ENCODE data around the gene SLC2A8. TPM values are rescaled to one million over a fixed set of nuclear protein-coding genes. Genes with fewer than 3 reads are reported as not detected.

Gene SLC2A8
- total RNA-seq, 2 donors from 2014 or later: 12.1 to 16.1 TPM

DNA sequence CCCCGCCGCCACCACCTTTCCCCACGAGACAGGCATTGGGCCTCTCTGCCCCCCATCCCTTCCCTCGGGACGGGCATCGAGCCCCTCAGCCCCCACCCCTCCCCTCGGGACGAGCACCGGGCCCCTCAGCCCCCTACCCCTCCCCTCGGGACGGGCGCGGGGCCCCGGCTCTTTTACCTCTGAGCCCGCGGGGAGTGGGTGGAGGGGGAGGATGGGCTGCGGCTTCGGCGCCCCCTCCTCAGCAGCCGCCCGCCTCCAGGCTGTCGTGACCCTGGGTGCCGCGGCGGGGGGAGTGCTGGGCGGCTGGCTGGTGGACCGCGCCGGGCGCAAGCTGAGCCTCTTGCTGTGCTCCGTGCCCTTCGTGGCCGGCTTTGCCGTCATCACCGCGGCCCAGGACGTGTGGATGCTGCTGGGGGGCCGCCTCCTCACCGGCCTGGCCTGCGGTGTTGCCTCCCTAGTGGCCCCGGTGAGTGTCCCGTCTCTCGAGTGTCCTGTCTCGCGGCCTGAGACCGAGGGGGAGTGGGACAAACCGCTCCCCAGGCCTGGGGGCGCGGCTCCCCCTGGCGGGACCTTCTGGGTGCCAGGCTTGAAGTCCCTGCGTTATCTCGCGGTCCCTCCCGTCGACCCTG lies 791 bp downstream of the SLC2A8 start:
- intact Hi-C loops (cut with DNase I): no loop called here
- DNase-seq (peak; percentile 58), ATAC-seq (peak; percentile 6 to 16)

DNA sequence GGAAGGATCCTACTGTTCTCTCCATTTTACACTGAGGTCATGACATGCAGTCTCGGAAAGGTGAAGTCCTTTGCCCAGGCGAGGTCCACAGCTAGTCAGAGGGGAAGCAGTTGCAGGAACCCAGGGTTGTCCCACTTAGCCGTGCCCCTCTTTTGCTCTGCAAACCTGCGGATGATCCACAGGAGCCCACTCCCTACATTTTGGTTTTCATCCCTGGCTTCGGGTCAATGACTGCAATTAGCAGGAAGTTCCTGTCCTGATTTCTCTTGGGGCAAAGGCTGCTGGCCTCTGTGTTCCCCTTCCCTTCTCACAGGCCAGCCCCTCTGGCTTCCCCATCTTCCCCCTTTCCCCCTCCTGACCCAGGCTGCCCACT lies 1.3 kb downstream of the SLC2A8 start:
- intact Hi-C loops (cut with DNase I): no loop called here
- DNase-seq (no peak), ATAC-seq (no peak)

DNA sequence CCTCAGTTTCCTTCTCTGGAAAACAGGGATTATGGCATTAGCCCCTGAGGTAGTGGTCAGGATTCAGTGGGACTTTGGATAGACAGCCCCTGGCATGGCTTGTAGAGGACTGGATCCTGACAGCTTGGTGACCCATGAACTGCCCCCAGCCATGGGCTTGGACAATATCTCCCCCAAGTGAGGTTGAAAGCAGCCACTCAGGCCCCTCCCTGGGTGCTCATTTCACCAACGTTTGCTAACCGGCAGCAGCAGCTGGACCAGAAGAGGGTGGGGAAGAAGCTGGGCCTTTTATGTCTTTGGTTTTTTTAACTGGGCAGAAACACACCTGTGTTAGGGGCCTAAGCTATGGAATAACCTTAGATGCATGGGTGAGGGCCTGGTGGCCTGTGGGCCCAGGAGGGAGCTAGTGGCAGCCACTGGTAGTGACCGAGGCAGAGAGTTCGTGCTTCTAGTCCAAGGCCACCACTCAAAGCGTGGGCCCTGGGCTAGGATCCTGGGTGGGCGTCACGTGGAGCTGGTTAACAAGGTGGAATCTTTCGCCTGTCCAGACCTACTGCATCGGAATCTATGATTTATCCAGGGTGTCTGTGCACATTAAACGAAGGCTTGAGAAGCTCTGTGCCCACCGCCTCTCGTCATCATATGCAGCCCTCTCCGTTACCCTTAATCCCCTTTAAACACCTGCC lies 1.9 kb downstream of the SLC2A8 start:
- ATAC-seq (no peak), DNase-seq (no peak)
- intact Hi-C loops (cut with DNase I): no loop called here

DNA sequence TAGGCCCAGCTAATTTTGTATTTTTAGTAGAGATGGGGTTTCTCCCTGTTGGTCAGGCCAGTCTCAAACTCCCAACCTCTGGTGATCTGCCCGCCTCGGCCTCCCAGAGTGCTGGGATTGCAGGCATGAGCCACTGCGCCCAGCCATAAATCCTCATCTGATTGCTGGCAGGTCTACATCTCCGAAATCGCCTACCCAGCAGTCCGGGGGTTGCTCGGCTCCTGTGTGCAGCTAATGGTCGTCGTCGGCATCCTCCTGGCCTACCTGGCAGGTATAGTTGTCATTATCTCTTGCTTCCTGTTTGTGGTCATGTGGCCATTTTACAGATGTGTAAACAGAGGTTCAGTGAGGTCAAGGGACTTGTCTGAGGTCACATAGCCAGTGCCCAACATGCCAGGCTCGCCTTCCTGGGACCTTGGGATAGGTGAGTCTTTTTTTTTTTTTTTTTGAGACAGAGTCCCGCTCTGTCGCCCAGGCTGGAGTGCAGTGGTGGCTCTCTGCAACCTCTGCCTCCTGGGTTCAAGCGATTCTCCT lies 2.8 kb downstream of the SLC2A8 start:
- ATAC-seq: no peak
- DNase-seq: no peak
- intact Hi-C loops (cut with DNase I): no loop called here

DNA sequence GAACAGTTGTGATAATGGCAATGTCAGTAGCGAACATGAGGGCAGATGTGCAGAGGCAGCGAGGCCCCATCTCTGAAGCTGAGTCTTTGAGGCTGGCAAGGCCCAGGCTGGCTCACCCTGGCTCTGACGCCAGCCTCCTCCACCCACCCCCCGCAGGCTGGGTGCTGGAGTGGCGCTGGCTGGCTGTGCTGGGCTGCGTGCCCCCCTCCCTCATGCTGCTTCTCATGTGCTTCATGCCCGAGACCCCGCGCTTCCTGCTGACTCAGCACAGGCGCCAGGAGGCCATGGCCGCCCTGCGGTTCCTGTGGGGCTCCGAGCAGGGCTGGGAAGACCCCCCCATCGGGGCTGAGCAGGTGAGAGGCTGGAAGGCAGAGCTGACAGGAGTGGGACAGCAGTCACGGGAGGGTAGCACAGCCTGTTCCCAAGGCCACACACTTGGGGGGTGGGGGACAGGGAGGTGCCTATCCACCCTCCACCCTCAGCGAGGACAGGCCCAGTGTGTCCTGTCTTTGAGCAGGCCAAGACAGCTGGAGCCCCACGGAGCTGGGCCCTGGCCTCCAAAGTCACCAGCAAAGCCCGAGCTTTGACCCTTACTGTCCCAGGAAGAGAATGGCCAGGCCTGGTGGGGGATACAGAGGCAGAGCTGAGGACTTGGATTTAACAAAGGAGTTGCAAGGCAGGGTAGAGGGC lies 5.6 kb downstream of the SLC2A8 start:
- DNase-seq (no peak), ATAC-seq (no peak)
- intact Hi-C loops (cut with DNase I): no loop called here

DNA sequence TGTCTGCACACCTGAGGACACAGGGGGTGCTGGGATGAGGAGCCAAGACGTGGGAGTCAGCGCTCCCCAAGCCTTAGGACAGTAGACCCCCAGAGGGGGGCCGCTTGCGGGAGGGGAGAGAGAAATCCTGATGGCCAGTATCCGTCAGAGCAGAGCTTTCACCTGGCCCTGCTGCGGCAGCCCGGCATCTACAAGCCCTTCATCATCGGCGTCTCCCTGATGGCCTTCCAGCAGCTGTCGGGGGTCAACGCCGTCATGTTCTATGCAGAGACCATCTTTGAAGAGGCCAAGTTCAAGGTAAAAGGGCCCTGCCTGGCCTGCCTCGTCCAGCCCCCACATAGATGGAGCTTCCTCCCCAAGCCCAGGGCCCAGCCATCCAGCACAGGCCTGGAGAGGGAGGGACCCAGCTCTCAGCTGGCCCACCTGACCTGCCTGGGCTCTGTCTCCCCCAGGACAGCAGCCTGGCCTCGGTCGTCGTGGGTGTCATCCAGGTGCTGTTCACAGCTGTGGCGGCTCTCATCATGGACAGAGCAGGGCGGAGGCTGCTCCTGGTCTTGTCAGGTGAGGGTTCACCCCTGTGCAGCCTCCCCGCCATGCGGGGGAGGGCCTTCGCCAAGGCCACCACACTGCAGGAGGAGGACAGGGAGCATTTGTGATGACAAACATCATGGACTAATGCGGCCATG lies 6.7 kb downstream of the SLC2A8 start:
- intact Hi-C loops (cut with DNase I): no loop called here
- no peak for ATAC-seq
- DNase-seq: no peak

DNA sequence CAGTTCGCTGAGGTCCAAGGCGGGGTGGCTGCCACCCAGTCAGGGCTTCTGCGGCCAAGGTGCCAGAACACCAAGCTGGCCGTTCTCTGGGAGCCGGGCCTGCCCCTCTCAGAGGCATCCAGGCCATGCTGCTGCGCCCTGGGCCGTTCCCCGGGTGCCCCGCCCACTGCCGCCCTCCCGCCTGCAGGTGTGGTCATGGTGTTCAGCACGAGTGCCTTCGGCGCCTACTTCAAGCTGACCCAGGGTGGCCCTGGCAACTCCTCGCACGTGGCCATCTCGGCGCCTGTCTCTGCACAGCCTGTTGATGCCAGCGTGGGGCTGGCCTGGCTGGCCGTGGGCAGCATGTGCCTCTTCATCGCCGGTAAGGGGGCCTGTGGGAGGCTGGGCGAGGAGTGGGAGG lies 7.7 kb downstream of the SLC2A8 start:
- intact Hi-C loops (cut with DNase I): no loop called here
- ATAC-seq: no peak
- no peak for DNase-seq

DNA sequence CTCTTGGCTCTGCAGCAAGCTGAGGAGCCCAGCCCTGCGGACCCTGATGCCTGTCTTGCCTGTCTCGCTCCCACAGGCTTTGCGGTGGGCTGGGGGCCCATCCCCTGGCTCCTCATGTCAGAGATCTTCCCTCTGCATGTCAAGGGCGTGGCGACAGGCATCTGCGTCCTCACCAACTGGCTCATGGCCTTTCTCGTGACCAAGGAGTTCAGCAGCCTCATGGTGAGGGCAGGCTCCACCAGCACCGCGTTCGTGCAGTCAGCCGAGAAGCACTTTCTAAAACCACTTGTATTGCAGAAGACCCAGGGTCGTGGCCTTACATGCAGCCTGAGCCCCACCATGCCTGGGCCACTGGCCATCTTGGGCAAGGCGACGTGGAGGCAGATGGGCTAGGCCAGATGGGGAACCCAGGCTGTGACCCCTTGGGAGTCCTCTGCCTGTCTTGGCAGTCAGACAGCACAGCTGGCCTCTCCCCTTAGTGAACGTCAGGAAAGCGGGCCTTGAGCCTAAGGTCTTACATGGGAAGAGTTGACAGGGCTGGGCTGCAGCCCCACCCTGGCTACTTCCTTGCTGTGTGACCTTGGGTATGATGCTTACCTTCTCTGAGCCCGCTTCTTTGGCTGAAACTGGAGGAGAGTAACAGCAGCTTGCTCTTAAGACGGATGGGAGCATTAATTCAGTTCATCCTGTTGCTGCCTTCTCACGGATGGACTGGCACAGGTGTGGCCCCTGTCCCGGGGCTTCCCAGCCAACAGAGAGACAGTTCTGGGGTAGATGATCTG lies 8.6 kb downstream of the SLC2A8 start:
- intact Hi-C loops (cut with DNase I): no loop called here
- DNase-seq (no peak), ATAC-seq (no peak)

DNA sequence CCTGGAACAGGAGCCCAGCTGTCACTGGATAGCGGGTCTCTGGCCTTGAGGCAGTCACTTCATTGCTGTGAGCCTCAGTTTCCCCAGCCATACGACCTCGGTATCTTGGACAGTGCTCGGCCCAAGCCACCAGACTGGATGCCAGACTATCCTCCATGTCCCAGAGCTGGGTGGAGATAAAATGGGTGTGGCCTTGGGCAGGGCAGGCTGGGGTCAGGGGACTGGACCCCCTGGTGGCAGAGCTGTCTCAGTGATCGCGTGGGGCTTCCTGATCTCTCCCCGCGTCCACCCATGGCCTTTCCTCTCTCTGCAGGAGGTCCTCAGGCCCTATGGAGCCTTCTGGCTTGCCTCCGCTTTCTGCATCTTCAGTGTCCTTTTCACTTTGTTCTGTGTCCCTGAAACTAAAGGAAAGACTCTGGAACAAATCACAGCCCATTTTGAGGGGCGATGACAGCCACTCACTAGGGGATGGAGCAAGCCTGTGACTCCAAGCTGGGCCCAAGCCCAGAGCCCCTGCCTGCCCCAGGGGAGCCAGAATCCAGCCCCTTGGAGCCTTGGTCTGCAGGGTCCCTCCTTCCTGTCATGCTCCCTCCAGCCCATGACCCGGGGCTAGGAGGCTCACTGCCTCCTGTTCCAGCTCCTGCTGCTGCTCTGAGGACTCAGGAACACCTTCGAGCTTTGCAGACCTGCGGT lies 10.0 kb downstream of the SLC2A8 start:
- ATAC-seq (peak in 1 of 2 donors; percentile 62), DNase-seq (no peak)
- intact Hi-C loops (cut with DNase I): no loop called here

DNA sequence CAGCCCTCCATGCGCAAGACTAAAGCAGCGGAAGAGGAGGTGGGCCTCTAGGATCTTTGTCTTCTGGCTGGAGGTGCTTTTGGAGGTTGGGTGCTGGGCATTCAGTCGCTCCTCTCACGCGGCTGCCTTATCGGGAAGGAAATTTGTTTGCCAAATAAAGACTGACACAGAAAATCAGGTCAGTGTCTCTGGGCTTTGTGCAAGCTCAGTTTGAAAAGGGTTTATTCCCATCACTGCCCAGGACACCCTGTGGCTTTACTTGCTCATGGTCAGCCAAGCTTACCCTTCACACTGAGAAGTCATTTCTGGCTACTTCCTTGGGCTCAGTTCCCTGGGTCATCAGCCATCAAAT lies 10.5 kb downstream of the SLC2A8 start:
- DNase-seq (no peak), ATAC-seq (peak in 1 of 2 donors; percentile 14)
- intact Hi-C loops (cut with DNase I): no loop called here

DNA sequence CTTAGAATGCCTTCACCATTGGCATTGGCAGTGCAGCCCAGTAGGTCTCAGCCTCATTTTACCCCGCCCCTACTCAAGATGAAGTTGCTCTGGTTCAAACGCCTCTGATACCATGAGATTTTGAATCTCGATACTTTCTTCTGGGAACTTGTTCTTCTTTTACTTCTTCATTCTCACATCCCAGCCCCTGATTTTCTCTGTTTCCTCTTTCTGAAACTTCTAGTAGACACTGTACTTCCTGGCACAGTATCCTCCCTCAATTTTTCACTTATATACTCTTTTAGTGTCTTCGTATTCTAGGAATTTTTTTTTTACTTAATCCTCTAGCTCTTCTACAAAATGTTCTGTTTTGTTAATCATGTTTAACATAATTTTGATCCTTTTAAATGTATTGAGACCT lies 14.2 kb downstream of the SLC2A8 start:
- DNase-seq (no peak), ATAC-seq (no peak)
- intact Hi-C loops (cut with DNase I): no loop called here

DNA sequence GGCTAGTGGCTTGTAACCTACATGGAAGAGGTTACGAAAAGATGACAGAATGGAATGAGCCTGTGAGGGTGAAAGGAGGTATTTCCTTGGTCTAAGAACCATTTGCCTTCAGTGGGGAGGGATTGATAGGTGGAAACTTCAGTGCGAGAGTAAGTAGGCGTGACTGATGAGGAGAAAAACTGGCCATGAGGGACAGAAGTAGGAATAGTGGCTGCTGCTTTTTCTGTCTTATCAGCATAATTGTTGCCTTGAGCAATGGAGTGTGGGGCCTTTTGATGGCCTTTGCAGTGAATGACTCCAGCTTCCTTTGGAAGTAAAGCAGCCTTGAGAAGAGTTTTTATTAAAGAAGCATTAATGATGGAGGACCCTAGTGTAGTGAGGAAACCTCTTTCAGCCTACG lies 18.2 kb downstream of the SLC2A8 start:
- DNase-seq (no peak), ATAC-seq (no peak)
- intact Hi-C loops (cut with DNase I): no loop called here

DNA sequence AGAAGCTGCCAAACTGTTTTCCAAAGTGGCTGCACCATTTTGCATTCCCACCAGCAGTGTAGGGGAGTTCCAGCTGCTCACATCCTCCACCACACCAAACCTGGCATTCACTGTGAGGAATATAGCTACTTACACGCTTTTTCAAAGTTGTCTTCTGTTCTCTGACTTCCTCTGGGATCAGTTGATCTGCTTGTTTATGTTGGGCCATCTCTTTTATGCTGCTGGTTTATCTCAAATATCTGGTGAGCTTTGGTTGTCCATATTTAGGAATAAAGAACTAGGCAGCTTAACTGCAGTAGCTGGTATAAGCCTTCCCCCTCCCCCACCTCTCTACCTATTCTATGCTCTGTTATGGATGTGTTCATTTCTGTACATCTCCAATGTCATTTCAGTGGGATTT lies 18.7 kb downstream of the SLC2A8 start:
- intact Hi-C loops (cut with DNase I): no loop called here
- ATAC-seq: no peak
- no peak for DNase-seq

DNA sequence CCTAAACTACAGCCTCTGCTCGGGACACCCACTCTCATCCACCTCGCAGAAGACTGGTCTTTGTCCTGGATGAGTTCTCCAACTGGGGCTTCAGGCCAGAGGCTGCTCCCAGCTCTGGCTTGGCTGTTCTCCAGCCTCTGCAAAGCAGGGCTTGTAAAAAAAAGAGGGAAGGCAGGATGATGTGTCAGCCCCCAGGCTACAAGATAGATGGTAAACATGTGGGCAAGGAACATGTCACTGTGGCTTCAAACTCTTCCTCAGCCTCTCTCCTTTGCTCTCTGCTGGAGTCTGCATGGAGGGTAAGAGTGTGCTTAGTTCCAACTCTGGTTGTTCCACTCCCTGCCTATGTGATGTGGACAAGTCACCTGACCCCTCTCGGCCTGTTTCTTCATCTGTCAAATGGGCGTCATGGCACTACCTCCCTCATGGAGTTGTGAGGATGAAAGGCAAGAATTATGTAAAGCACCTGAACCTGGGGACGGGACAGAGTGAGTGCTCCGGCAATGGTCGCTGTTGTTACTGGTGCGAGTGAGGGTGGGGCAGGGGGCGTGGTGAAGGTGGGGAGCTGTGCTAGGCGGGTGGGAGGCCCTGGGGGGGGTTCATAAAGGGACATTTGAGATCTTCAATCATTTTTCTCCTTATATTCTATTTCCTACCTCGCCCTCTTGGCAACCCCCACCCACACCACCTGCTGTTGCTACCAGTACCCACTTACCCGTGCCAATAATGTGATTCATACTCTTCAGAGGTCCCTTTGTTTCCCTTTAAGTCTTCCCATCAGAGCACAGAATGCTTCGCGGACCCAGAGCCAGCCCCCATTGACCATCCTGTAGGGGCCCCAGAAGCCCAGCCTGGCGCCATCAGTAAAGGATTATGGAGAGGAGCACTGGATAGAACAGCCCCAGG lies 20.4 kb downstream of the SLC2A8 start:
- no peak for DNase-seq
- intact Hi-C loops (cut with DNase I): no loop called here
- peak in 1 of 2 donors; percentile 8 for ATAC-seq

DNA sequence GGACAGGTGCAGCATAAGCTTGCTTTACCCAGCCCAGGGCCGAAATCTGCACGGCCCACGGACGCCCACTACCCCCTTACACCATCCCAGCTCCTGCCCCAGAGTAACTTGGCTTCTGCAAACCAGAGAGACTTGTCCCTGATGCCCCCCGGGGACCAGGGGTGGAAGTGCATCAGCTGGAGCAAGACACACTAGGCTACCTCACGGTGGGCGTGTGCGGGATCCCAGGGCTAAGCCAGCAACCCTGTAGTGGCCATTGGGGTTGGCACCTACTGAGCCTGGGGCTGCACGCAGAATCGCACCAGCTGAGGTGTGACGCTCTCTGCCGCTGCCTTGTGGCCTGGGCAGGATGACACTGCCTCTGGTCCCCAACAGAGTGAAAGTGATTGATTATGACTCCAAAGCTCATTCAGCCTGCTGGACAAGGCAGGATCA lies 21.1 kb downstream of the SLC2A8 start:
- intact Hi-C loops (cut with DNase I): no loop called here
- ATAC-seq (peak in 1 of 2 donors; percentile 14), DNase-seq (no peak)

DNA sequence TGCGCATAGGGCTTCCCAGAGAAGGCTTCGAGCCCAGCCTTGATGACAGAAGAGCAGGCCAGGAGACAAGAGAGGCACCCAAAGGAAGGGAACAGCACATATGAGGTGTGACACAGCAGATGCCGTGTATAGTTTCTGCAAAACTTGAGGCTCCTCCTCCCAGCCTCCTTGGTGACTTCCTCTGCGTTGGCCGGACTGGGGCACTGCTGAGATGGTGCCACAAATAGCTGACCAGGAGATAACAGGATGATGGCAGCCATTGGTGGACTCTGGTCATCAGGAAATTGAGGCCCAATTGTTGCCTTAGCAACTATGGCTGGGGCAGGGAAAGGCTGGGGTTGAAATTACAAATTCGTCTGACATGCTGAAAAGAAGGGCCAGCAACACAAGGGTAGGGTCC lies 22.4 kb downstream of the SLC2A8 start:
- intact Hi-C loops (cut with DNase I): no loop called here
- ATAC-seq (no peak), DNase-seq (no peak)

DNA sequence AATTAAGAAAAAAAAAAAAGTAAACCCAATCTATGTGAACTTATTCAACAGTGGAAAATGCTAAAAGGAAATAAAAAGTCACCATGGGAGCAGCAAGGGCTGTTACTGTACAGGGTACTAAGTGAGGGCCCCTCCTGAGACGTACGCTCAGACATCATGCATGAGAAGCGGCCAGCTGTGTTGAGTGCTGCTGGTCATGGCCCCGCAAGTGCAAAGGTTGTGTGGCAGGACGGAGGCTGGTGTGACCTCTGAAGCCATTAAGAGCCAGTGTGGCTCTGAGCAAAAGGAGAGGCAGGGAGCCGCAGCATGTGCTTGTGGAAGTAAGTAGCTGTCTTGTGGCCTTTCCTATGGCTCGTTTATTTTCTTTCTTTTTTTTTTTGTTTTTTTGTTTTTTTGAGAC lies 24.1 kb downstream of the SLC2A8 start:
- ATAC-seq (no peak), DNase-seq (no peak)
- intact Hi-C loops (cut with DNase I): no loop called here

Data from left cardiac atrium (tissue), 4 donors.